NAMALWA (cell line): ENCODE results near the gene ARPC4.
"Not testable (repeated sequence)": the region's sequence is repeated elsewhere in the genome, so short reads cannot be mapped to it uniquely, and the experiment has no call there.

ENCODE experiments used
- DNase-seq: peaks from one replicate; pipeline ENCODE4 v3.0.0-alpha.2; 2015; ENCODE audit warnings: low spot score

The ARPC4 gene

DNA sequence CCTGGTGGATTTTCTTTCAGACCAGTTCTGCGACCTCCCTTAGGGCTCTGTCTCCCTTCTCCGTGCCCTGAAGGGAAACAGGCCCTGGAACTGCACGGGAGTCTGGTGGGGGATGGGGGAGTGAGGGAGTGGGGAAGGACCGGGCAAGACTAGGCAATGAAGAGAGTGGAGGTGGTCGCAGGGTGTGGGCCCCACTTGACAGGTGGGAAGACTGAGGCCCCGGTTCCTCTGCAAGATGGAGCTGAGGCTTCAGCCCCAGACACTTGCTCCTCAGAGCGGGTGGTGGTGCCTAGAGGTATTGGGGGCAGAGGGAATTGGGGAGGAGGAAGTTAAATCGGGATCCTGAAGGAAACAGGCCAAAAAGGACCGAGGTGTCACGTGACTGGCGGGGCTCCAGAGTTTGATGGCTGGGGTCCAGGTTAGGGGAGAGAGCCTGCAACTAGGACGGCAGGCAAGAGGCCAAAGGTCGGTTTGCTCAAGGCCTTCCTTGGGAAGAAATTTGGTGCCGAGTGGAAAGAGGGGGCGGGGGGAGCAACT lies 22.5 kb upstream of the ARPC4 start:
- DNase-seq = no peak

DNA sequence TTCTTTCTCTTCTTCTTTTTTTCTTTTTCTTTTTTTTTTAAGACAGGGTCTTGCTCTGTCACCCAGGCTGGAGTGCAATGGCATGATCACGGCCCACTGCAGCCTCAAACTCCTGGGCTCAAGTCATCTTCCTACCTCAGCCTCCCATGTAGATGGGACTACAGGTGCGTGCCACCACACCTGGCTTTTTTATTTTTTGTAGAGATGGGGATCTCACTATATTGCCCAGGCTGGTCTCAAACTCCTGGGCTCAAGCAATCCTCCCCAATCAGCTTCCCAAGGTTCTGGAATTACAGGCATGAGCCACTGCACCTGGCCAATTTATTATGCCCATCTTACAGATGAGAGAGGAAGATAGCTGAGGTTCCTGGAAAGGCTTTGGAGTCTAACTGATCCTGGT lies 21.9 kb upstream of the ARPC4 start:
- not testable (repeated sequence) for DNase-seq

DNA sequence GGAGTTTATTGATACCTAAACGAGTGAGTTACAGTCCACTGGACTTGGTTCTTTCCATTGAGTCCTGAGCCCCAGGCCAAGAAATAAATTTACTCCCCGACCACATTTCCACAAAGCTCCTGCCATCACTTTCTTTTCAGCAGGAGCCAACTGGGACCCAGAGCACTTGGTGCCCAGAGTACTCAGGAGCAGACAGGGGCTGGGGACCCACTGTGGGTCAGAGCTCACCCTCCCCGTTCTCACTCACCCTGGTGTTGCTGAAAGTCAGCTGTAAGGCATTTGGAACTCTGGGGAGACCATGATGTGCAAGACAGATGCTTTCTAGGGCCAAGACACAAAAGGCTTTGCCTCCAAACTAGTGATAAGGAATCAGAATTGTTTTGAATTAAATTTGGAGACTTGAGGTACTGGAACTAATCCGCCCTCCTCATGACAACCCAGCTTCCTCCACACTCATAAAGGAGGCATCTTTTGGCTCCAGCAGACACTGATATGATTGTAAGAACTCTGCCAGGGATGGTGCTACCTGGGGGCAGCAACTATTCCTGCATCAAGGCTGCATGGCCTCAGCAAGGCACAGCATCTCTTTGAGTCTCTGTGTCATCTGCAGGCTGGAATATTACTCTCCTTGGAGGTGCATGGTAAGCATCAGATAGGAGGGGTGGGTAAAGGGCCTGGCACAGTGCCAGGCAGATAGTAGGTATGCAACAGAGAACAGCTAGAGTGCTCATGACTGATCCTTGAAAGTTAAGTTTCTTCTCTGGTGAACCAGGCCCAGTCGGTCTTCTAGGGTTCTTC lies 15.8 kb upstream of the ARPC4 start:
- no peak for DNase-seq

DNA sequence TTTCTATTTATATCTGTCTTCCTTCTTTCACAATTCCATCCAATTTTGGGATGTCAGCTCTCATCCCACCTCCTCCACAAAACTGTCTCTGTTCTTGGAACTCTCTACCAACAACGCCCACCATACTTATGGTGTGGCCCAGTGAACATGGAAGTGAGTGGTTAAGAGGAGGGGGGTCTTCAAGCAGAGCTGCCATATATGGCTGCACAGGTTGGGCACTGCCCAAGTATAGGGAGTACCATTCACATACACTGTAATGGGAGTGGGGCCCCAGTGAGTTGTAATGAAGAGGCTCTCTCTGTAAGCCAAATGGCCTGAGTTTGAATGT lies 15.2 kb upstream of the ARPC4 start:
- no peak for DNase-seq

DNA sequence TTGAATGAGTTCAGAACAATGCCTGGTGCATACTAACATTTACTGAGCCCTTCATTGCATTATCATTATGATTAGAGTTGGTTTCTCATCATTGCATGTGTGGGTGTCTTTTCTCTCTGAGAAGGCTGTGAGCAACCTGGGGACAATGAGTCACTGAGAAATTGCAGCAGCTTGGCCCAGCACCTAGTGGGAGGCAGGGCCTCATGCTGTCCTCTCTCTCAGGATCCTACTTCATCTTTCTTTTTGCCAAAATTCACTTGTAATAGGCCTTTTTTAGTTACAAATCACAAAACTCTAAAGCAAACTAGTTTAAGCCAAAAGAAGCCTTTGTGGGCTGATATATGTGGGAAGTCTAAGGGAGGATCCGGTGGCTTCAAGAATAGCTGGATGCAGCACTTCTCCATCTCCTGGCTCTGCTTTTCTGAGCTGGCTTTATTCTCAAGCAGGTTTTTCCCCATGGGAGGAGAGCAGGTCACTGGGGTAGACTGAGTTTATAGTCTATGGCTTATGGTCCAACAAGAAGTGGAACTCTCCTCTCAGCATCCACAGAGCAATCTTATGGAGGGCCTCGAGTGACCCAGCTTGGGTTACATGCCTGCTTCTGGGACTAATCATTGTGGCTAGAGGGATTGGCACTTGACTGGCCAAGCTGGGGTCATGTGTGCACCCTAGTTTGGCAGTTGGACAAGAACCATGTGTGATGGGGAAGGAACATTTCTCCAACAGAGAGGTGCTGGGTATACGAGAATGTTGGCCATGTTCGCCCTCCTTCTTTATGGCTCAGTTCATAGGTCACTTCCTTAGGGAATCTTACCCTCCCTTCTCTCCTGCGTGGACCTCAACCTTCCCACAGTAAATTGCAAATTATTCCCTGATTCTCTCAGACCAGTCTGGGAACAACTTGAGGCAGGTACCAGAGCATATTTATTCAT lies 14.5 kb upstream of the ARPC4 start:
- no peak for DNase-seq

DNA sequence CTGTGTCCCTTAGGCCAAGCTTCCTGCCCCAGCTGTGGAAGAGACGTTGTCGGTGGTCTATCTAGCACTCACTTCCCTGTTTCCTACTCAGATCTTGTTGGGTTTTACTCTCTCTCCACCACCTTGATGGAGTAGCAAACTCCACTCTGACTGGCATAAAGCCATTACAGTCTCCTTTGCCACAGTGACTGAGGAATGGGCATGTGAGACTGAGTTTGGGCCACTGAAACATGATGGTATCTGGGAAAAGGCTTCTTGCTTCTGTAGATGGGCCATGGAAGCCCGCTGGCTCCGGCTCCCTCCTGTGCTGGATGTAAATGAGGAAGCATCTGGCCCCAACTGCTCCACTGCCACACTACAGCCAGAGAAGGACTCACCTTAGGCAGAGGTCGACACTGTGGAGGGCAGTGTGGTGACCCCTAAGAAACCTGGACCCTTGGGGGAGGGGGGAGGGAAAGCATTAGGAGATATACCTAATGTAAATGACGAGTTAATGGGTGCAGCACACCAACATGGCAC lies 13.7 kb upstream of the ARPC4 start:
- no peak for DNase-seq

DNA sequence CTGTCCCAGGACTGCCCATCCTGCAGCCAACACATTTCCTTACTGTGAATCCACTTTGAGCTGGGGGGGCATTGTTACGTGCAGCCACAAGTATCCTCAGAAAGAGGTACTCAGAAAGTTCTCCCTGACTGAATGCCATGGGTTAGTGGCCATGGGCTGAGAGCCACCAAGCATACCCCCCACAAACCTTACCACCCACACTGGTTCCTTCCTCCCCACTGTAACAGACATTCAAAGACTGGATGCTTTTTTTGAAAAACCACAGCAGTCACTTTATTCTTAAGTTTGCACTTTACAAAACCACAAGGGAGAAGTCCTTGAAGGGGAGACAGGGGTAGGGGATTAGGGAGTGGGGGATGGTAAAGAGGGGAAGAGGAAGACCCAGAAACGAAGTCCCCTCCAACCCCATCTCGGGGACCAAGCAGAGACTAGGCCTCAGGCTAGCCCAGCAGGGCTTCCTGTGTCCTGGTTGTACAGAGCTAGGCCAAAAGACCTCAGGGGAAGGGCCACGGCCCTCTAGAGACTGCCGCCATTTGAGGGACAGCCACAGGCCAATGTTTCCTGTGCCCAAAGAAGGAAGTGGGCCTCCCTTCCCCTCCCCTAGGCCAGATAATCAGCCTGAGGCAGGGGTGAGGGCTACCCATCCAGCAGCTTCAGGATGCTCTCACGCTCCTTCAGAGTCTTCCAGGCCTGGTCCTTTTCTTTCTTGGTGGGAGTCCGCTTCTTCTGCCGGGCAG lies 13.0 kb upstream of the ARPC4 start:
- DNase-seq = peak; percentile 54

DNA sequence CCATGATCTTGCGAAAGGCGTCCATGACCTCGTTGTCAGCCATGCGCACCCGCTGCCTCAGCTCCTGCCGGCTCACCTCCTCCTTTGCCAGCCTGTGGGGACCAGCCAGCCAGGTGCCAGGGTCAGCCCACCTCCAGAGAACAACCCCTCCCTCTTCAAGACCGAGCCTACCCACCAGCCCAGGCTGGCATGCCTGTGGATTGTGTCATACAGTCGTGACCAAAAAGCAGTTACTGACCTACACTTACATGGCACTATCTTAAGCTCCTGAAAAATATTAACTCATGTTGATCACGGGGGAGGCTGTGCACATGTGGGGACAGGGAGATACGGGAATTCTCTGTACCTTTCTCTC lies 12.4 kb upstream of the ARPC4 start:
- peak; percentile 28 for DNase-seq

DNA sequence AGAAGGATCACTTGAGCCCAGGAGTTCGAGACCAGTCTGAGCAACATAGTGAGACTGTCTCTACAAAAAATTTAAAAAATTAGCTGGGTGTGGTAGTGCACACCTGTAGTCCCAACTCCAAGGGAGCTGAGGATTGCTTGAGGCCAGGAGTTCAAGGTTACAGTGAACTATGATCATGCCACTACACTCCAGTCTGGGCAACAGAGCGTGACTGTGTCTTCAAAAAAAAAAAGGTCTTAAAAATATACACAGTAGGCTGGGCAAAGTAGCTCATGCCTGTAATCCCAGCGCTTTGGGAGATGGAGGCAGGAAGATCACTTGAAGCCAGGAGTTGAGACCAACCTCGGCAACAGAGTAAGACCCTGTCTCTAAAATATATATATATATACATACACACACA lies 12.0 kb upstream of the ARPC4 start:
- peak; percentile 37 for DNase-seq

DNA sequence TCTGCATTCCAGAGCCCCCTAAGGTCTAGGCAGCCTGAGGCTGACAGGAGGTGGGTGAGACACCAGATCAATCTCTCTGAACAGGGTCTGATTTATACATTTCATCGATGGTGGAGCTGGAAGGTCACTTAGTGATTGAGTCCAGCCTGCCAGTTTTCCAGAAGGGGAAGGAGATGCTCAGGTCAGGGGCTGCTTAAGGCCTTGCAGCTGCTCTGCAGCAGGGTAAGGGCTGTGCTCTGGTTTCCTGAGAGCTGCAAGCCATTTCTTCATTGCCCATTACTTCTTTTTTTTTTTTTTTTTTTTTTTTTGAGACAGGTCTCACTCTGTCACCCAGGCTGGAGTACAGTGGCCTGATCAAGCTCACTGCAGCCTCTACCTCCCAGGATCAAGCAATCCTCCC lies 11.3 kb upstream of the ARPC4 start:
- DNase-seq = peak; percentile 21

DNA sequence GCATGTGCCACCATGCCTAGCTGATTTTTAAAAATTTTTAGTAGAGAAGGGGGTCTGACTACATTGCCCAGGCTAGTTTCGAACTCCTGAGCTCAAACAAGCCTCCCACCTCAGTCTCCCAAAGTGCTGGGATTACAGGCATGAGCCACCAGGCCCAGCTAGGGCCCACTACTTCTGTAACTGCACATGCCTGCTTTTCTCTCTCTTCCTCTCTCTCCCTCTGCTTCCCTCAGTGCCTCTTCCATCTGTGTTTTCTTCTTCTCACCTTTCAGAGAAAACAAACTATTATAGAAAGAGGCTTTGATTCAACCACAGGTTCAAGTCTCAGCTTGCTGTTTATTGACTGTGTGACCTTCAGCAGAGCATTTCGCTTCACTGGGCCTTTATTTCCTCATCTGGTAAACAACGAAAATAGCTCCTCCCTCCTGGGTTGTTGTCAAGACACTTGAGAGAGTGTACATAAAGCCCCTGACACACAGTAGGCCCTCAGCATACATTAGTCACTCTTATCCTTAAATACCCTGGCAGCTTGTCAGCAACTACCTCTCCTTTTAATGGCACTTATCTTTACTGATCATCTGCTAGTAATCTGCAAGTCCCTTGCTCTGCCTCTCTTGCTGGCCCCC lies 10.8 kb upstream of the ARPC4 start:
- DNase-seq = peak; percentile 54

DNA sequence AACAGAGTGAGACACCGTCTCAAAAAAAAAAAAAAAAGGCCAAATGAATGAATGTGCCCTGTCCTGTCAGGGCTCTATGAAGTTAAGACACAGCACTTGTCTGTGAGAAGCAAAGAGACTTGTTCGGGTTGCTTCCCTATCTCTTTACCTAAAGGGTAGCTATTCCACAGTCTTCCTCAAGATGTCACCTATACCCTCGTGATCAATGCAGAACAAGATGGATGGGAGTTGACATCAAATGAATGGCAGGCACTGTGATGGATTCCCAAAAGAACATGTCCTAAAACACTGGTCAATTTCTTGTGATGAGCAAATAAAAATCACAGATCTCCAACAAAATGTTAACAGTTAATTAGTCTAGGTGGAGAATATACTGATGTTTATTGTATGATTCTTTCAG lies 10.1 kb upstream of the ARPC4 start:
- peak; percentile 40 for DNase-seq

DNA sequence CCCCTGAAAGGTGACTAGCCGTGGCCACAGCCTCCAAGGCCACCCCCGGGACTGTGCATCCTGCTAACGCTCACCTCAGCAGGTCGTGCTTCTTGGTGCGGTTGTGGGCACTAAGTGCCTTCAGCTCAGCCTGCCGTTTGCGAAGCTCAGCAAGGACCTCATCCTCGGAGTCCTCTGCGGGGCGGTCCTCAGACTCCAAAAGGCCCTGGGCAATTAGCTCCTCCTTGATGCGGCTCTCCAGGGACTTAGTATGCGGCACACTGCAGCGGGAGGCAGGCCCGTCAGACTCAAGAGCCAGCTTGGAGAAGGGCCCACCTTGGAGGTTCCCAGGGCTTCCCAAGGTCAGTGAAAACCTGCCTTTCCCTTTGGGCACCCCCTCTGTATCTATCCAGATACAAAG lies 8.9 kb upstream of the ARPC4 start:
- DNase-seq = no peak

DNA sequence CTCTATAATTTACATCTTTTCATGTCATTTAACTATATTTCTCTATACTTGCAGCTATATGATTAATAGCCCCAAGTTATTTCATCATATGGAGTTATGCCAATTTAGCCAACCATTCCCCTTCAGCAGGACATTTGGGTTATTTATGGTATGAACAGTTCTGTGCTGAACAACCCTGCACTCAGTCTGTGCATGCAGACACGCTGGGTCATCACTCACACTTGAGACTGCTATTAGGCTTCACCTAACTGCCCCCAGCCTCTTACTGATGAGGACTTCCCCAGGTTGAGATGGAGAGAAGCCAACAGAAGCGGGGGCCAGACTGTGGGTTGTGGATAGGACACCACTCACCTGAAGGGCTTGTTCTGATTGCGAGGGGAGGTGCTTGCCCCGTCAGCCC lies 7.9 kb upstream of the ARPC4 start:
- no peak for DNase-seq

DNA sequence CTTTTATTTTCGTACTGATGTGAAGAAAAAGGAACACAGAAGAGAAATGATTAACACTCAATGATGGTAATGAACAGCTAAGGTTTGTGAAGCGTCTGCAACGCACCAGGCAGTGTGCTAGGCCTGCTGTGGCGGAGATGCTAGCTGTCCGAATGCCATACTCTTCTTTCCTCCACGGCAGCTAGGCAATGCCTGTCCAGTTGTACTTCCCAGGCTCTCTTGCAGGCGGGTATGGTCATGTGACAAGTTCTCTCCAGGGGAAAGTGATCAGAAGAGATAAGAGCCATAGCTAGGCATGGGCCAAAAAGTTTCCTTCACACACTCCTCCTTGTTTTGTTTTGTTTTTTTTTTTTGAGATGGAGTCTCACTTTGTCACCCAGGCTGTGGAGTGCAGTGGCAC lies 7.3 kb upstream of the ARPC4 start:
- no peak for DNase-seq

DNA sequence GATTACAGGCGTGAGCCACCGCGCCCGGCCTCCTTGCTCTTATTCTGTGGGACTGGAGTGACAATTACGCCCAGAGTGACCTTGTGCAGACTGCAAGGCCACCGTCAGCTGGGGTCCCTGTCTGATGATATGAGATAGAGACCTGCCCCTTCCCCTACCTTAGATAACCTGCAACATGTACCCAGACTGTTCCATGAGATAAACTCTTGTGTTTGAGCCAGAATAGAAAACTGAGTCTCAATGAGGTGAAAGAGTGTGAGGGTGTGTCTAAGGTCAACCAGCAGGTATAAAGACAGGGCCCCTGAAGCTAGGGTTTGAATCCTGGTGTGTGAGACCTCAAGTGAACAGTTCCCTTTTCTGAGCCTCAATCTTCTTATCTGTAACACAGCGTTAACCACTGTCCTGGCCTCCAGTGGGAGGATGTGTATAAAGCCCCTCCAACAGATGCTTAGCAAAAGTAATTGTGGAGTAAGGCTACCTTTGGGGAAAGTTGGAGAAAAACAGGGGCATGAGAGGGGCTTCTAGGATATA lies 6.6 kb upstream of the ARPC4 start:
- DNase-seq = no peak

DNA sequence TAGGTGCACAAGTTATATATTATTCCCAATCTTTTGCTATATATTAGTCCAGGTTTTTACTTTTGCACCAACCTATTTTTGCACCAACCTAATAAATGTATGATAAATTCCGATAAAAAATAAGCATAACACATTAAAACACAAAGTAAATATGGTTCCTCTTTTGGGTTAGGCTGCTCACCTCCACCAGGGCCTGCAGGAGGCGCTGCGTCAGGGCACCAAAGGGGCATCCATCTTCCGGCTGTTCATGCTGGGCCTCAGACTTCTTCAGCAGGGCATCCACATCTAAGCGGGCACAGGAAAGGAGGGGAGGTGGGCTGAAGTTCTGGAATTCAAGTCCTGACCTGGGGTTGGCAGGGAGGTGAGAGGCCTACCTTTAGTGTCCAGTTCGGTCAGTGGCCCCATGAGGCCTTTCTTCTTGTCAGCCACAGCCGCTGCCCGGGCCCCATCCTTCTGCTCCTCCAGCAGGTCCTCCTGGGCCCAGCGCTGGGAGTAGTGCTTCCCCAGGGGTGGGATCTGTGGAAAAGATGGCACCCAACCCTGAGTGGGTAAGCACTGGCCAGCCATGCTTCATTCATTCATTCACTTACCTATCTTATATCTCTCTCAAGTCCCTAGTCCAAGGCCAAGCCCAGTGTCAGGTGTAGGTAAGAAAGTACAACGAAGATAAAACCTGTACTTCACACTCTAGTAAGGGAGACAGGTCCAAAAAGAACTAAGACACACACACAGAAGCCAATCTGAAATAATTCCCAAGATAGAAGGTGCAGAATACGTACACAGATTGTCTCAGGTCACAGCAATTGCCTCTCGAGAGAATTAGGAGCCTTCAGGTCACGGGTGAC lies 5.8 kb upstream of the ARPC4 start:
- DNase-seq = peak; percentile 37

DNA sequence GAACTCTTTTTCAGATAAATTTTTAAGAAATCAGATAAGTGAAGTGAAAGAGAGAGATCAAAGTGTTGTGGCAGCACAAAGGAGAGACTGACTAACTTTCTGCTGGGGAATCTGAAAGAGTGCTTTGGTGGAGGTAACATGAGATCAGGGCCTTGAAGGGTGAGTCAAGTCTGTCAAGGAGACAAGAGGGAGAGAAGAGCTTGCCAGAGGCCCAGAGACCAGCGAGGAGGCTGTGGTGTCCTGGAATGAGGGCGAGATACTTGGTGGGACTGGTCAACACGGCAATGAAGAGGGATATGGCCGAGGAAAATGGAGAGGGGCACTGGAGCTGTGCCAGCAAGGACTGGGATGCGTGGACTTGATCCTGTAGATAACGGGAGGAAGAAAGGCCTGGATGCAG lies 5.2 kb upstream of the ARPC4 start:
- DNase-seq = no peak

DNA sequence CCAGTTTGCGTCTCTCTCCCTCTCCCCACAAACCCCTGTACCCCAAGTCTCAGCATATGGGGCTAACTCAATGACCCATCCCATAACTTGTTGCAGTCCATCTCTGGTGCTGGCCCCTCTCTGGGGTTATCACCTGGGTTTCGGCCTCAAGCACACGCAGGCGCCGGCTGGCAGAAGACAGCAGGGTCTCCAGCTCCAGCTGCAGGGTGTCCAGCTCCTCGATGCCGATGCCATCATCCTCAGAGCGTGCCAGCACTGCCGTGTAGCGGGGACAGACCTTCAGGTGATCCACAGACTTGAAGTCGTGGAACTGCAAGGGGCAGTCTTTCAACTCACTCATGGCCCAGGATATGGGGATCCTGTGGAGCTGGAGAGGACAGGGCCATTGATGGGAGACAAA lies 1.8 kb upstream of the ARPC4 start:
- no peak for DNase-seq

DNA sequence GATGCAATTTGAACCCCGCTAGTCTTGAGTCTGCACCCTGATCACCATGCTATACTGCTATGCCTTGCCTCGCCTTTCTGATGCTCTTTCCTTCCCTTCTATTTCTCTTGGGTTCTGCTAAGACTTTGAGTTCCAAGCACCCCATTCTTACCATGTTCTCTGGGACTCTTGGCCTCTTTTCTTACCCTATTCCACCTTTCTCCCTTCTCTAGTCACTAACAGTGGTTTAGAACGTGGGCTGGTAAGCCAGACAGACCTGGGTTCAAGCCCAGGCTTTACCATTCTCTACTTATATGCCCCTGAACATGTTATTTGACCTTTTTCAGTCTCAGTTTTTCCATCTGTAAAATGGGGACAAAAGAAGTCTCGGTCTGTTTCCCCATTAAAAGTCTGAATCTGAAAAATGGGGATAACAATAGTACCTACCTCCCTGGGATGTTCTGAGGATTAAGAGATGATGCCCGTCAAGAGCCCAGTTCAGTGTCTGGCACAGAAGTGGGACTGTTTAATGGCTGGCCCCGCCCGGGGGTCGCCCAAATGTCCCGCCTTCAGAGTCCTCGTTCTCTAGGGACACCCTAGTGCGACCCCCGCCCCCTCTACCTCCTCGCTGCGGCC lies 985 bp upstream of the ARPC4 start:
- no peak for DNase-seq
